ENCODE results near the gene KL.

The KL gene

DNA sequence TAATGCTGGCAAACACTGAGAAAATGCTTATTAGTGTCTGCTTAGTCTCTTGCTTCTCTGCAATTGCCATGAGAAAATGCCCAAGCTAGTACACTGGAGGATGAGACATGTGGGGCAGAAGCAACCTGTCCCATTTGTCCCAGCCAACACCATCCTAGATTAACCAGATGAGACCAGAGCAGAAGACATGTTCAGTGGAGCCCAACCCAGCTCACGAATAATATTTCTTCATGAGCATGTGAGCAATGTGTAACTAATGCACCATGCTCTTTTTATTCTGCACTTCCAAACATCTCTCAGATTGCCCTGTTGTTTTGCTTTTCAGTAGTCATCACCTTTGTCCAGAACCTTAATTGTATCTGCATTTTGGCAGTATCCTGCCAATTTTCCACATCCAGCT, 21.4 kb downstream of the KL start:
- TF ChIP-seq, protein P1, sequence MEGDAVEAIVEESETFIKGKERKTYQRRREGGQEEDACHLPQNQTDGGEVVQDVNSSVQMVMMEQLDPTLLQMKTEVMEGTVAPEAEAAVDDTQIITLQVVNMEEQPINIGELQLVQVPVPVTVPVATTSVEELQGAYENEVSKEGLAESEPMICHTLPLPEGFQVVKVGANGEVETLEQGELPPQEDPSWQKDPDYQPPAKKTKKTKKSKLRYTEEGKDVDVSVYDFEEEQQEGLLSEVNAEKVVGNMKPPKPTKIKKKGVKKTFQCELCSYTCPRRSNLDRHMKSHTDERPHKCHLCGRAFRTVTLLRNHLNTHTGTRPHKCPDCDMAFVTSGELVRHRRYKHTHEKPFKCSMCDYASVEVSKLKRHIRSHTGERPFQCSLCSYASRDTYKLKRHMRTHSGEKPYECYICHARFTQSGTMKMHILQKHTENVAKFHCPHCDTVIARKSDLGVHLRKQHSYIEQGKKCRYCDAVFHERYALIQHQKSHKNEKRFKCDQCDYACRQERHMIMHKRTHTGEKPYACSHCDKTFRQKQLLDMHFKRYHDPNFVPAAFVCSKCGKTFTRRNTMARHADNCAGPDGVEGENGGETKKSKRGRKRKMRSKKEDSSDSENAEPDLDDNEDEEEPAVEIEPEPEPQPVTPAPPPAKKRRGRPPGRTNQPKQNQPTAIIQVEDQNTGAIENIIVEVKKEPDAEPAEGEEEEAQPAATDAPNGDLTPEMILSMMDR (conservative IDR thresholded peaks at IDR 0.05): no peak

DNA sequence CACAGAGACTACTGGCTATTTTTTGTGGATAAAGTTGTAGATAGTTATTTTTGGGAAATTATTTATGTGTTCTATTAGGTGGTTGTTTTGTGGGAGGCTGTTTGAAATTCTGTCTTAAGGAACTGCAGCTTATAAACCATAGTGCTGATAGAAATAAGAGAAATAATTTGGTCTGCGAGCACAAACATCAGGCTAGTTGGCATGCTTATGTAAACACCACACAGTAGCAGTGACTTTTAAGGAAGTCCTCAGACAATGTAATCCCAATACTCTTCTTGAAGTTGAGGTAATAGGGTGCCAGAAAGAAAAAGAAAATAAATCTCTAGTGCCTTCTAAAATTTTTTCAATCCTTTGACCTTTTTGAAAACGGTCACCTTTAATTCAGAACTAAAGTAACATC, 23.9 kb downstream of the KL start:
- TF ChIP-seq, protein P1 (conservative IDR thresholded peaks at IDR 0.05): no peak

More for the DNA sequence above, 21.4 kb downstream of the KL start:
- H3K27ac ChIP-seq: no peak overlapping the region

DNA sequence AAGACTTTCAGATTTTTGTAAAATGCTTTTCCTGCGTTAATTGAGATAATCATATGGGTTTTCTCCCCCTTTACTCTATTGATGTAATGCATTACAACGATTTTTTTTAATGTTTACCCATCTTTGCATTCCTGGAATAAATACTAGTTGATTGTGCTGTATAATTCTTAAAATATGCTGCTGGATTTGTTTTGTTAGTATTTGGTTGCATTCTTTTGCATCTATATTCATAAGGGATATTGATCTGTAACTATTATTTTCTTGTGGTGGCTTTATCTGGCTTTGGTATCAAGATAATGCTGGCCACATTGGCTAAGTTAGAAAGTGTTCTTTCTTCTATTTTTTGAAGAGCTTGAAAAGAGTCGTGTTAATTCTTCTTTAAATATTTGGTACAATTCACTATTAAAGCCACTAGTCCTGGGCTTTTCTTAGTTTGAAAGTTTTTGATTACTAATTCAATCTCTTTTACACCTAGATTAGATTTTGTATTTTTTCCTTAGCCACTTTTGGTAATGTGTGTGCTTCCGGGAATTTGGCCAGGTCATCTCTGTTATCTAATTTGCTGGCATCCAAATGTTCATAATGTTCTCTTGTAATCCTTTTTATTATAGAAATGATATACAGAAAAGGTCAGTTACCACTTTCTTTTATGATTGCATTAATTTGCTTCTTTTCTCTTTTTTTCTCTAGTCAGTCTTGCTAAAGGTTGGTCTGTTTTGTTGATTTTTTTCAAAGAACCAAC, 29.8 kb downstream of the KL start:
- TF ChIP-seq, protein P1 (conservative IDR thresholded peaks at IDR 0.05): no peak

More for the DNA sequence above, 23.9 kb downstream of the KL start:
- peak overlapping the region; percentile 36 for H3K27ac ChIP-seq

DNA sequence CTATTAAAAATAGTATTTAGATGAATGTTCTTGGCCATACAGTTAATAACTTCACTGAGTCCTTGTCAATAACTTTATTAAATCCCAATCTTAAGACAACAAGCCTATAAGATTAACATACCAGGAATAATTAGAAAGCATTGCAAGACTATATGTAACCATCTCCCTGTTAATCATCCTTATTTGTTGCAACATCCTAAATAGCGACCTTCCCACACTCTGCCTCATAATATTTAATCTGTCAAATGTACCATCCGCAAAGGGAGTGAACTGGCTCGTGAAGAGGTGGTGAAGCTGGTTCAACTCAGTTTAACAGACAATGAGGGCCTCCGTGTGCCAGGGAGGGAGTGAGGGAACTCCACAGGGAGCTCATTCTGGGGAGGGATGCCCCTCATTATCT, 33.9 kb downstream of the KL start:
- TF ChIP-seq, protein P1 (conservative IDR thresholded peaks at IDR 0.05): no peak
- no peak overlapping the region for H3K27ac ChIP-seq

More for the DNA sequence above, 29.8 kb downstream of the KL start:
- H3K27ac ChIP-seq: peak overlapping the region; percentile 58

DNA sequence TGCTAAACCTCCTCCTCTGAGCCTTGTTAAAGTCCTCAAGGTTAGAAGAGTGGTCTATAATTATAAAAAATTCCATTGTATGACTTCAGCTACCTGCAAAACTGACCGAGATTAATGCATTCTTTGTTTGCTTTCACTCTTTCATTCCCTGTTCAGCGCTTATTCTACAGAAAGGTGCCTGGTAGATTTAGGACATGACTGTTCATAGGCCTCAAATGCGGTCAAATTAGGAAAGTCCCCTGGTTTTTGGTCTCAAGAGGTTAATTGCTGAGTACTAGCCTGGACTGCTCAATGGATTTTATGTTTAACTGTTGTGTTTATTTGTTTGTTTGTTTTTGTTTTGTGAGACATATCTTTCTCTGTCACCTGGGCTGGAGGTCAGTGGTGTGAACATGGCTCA, 35.4 kb downstream of the KL start:
- peak overlapping the region; percentile 62 for H3K27ac ChIP-seq
- TF ChIP-seq, protein P1 (conservative IDR thresholded peaks at IDR 0.05): no peak

DNA sequence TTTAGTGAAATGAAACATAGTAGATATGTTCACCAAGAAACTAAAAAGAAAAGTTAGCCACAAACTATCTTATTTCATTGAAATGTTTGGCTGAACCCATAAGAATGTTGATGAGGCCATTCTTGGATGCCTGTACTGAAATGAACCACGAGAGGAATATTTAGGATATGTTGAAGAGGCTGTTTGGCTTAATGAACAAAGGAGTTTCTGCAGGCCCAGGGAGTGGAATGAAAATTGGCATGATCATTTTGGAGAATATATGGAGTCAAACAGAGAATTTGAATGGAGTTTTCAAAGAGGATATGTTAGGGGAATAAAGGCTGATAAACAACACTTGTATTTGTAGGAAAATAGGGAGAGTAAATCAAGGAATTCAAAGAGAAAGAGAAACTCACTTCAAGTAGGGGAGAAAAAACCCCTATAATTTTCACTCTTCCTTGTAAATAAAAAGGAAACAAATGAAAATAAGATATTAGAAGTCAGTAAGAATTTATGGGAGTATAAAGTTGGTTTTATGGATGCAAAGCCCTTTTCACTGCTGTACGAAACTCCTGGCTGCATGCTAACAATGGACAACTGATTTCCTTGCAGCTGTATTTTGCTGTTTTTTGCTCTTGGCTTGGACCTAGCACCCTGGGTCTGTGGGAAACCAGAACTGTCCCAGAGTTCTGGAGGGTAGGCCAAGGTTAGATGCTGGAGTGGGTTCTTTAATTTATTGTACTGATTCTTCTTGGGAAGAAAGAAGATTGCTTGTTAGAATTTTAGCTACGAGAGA, 36.5 kb downstream of the KL start:
- H3K27ac ChIP-seq: peak overlapping the region; percentile 62
- TF ChIP-seq, protein P1 (conservative IDR thresholded peaks at IDR 0.05): no peak

DNA sequence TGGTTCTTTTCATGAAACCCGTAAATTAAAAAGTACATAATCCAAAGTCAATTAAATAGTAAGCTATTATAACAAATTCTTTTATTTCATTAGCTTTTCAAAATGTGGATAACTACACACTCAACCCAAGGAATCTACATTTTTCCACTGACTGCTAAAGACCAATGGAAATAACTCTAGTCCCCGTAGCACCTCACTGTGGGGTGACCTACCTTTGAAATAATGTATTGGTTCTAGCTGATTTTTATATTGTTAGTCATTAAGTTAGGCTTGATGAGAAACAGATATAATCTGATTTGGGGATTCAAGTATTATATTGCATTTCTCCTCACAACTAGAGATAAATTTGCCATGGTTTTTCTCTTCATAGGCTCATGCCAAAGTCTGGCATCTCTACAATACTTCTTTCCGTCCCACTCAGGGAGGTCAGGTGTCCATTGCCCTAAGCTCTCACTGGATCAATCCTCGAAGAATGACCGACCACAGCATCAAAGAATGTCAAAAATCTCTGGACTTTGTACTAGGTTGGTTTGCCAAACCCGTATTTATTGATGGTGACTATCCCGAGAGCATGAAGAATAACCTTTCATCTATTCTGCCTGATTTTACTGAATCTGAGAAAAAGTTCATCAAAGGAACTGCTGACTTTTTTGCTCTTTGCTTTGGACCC, 37.3 kb downstream of the KL start:
- peak overlapping the region; percentile 62 for H3K27ac ChIP-seq
- TF ChIP-seq, protein P1 (conservative IDR thresholded peaks at IDR 0.05): no peak

Measured in VCaP (cell line).